ENCODE results near the gene KLHL36. TPM values are rescaled to one million over a fixed set of nuclear protein-coding genes. Genes with fewer than 3 reads are reported as not detected.
A peak's percentile ranks its signal among the peaks of the same experiment; 100 is the strongest.

Gene KLHL36
- total RNA-seq: 10 to 100 TPM; 20.1 to 31.3 (median 21.9) TPM
- long read RNA-seq, partial matches to known transcripts: 0 of 4 reads
- long read RNA-seq, other reads (novel, unspliced or antisense): 3 of 4 reads

- intact Hi-C loops (cut with DNase I): no loop called here
- Histone ChIP-seq H3K27me3 (no peaks in the 10 kb centered on the region), H3K27ac (peak within 1 kb of the TSS; percentile 70 to 85 (median 79)), H3K36me3 (peaks cover 0 to 13% (median 3%) of the 10 kb centered on the region in 4 donors), H3K4me1 (peaks cover 0 to 12% (median 4%) of the 10 kb centered on the region in 4 donors), H3K4me3 (peak within 1 kb of the TSS; percentile 72 to 81 (median 77)), H3K9me3 (no peaks in the 10 kb centered on the region)
- DNase-seq: peak; percentile 71 to 74 (median 72)
- TF ChIP-seq POLR2A (IDR thresholded peaks at IDR 0.05): no peak
- no peak for TF ChIP-seq CTCF (IDR thresholded peaks at IDR 0.05)
- peak; percentile 67 to 82 (median 78) for ATAC-seq
- 45% methylated on average over 6 of the region's 77 CpGs for WGBS (ENCODE audit: insufficient coverage, low coverage, low lambda C conversion rate, missing lambda C conversion rate)
Measured at GRCh38 chr16:84647828-84648594, at the start of gene KLHL36. TSS of gene KLHL36 (plus strand) at chr16:84648511. CDS start at chr16:84650868, 2,357 bp downstream.

- Histone ChIP-seq H3K27ac (peak overlapping the region in 2 of 3 donors; percentile 70 to 72), H3K4me3 (peak overlapping the region in 1 of 3 donors; percentile 16), H3K27me3 (no peaks in the 10 kb centered on the region), H3K9me3 (no peaks in the 10 kb centered on the region), H3K36me3 (no peaks in the 10 kb centered on the region), H3K4me1 (peaks cover 0 to 14% (median 0%) of the 10 kb centered on the region in 4 donors)
- DNase-seq (peak in 2 of 3 donors; percentile 71 to 77), ATAC-seq (peak; percentile 49 to 64 (median 57))
- intact Hi-C loops (cut with DNase I): no loop called here
- 13% methylated on average over 10 of the region's 12 CpGs for WGBS (ENCODE audit: insufficient coverage, low coverage, low lambda C conversion rate, missing lambda C conversion rate)
- TF ChIP-seq CTCF (IDR thresholded peaks at IDR 0.05) (no peak), POLR2A (IDR thresholded peaks at IDR 0.05) (no peak)
Measured at GRCh38 chr16:84599521-84600202, 48.6 kb upstream of the KLHL36 start.

- Histone ChIP-seq H3K9me3 (no peaks in the 10 kb centered on the region), H3K4me1 (peaks cover 0 to 14% (median 0%) of the 10 kb centered on the region in 4 donors), H3K27ac (peak overlapping the region in 2 of 3 donors; percentile 70 to 72), H3K36me3 (no peaks in the 10 kb centered on the region), H3K27me3 (no peaks in the 10 kb centered on the region), H3K4me3 (no peak overlapping the region)
- WGBS (ENCODE audit: insufficient coverage, low coverage, low lambda C conversion rate, missing lambda C conversion rate): 61% methylated on average over 24 of the region's 25 CpGs
- intact Hi-C loops (cut with DNase I): no loop called here
- TF ChIP-seq CTCF (IDR thresholded peaks at IDR 0.05) (no peak), POLR2A (IDR thresholded peaks at IDR 0.05) (no peak)
- peak in 3 of 4 donors; percentile 4 to 41 (median 18) for ATAC-seq
- DNase-seq: peak in 1 of 3 donors; percentile 21
Measured at GRCh38 chr16:84600343-84601229, 47.7 kb upstream of the KLHL36 start.

All from right lobe of liver (tissue), 6 donors.